SK-N-SH treated with all-trans-retinoic acid at 6 μM for 48 hours (cell line): ENCODE data around the gene IL16.

ENCODE experiments used
- GLIS3 ChIP-seq: fragments of 250-450 bp; sonication (Bioruptor Pico); IDR thresholded peaks from 2 replicates; pipeline ENCODE4 v1.5.0; 2020; ENCODE audit warnings: mild to moderate bottlenecking, moderate library complexity
- ISL1 ChIP-seq: fragments of 250-450 bp; sonication (Bioruptor Pico); IDR thresholded peaks from 2 replicates; pipeline ENCODE4 v2.1.2; 2022; ENCODE audit warnings: mild to moderate bottlenecking, moderate library complexity
- PPARA ChIP-seq: fragments of 250-450 bp; sonication (Bioruptor Pico); IDR thresholded peaks from 2 replicates; pipeline ENCODE4 v1.5.0; 2020; ENCODE audit warnings: mild to moderate bottlenecking, borderline replicate concordance
- SNAI2 ChIP-seq: fragments of 250-450 bp; sonication (Bioruptor Pico); IDR thresholded peaks from 2 replicates; pipeline ENCODE4 v1.5.0; 2020; ENCODE audit warnings: mild to moderate bottlenecking, moderate library complexity
- TOX ChIP-seq: fragments of 250-450 bp; sonication (Bioruptor Pico); IDR thresholded peaks from 2 replicates; pipeline ENCODE4 v1.8.0; 2021; ENCODE audit warnings: mild to moderate bottlenecking, moderate library complexity, borderline replicate concordance
- ZC3H10 ChIP-seq: fragments of 250-450 bp; sonication (Bioruptor Pico); IDR thresholded peaks from 2 replicates; pipeline ENCODE4 v1.5.1; 2021; ENCODE audit warnings: mild to moderate bottlenecking, moderate library complexity
- ZFP30 ChIP-seq: fragments of 450-650 bp; formaldehyde crosslinking; IDR thresholded peaks from 2 replicates; pipeline ENCODE4 v1.5.0; 2022; ENCODE audit warnings: mild to moderate bottlenecking, moderate library complexity
- ZNF70 ChIP-seq: fragments of 450-650 bp; formaldehyde crosslinking; IDR thresholded peaks from 2 replicates; pipeline ENCODE4 v1.5.0; 2020; ENCODE audit warnings: mild to moderate bottlenecking, moderate library complexity
- TF ChIP-seq, protein P1 (sequence below): fragments of 250-450 bp; sonication (Bioruptor Pico); IDR thresholded peaks from 2 replicates; pipeline ENCODE4 v1.5.1; 2021; ENCODE audit warnings: mild to moderate bottlenecking, moderate library complexity
- TF ChIP-seq, protein P2 (sequence below): fragments of 250-450 bp; sonication (Bioruptor Pico); IDR thresholded peaks from 2 replicates; pipeline ENCODE4 v1.8.0; 2020; ENCODE audit warnings: mild to moderate bottlenecking, moderate library complexity, borderline replicate concordance

DNA sequence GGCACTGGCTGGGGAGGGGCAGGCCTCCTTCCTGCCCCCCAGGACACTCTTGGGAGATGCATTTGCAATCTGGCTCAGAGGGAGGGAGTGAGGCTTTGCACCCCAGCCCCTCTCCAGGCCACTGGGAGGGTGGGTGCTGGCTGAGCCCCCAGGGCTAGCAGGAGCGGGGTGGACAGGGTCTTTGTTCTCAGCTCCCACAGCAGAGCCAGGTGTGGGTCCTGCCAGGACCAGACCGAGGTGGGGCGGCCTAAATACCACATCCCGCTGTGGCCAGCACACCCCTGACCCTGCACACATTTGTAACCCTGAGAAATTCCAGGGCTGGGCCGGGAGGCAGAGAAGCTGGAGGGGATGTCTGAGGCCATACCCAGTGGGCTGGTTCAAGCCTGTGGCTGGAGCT lies 86.2 kb downstream of the IL16 start:
- TF ChIP-seq SNAI2 = no peak
- no peak for TF ChIP-seq GLIS3 (CRISPR knock-in tag)
- TF ChIP-seq, protein P1, sequence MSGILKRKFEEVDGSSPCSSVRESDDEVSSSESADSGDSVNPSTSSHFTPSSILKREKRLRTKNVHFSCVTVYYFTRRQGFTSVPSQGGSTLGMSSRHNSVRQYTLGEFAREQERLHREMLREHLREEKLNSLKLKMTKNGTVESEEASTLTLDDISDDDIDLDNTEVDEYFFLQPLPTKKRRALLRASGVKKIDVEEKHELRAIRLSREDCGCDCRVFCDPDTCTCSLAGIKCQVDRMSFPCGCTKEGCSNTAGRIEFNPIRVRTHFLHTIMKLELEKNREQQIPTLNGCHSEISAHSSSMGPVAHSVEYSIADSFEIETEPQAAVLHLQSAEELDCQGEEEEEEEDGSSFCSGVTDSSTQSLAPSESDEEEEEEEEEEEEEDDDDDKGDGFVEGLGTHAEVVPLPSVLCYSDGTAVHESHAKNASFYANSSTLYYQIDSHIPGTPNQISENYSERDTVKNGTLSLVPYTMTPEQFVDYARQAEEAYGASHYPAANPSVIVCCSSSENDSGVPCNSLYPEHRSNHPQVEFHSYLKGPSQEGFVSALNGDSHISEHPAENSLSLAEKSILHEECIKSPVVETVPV (CRISPR knock-in tag) = no peak
- no peak for TF ChIP-seq TOX (CRISPR knock-in tag)
- TF ChIP-seq, protein P2, sequence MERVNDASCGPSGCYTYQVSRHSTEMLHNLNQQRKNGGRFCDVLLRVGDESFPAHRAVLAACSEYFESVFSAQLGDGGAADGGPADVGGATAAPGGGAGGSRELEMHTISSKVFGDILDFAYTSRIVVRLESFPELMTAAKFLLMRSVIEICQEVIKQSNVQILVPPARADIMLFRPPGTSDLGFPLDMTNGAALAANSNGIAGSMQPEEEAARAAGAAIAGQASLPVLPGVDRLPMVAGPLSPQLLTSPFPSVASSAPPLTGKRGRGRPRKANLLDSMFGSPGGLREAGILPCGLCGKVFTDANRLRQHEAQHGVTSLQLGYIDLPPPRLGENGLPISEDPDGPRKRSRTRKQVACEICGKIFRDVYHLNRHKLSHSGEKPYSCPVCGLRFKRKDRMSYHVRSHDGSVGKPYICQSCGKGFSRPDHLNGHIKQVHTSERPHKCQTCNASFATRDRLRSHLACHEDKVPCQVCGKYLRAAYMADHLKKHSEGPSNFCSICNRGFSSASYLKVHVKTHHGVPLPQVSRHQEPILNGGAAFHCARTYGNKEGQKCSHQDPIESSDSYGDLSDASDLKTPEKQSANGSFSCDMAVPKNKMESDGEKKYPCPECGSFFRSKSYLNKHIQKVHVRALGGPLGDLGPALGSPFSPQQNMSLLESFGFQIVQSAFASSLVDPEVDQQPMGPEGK (CRISPR knock-in tag) = no peak
- no peak for TF ChIP-seq ZFP30 (CRISPR knock-in tag)
- no peak for TF ChIP-seq ISL1 (CRISPR knock-in tag)
- TF ChIP-seq ZNF70 (CRISPR knock-in tag) = no peak
- TF ChIP-seq ZC3H10 (CRISPR knock-in tag) = no peak
- no peak for TF ChIP-seq PPARA (CRISPR knock-in tag)
